ENCODE data around the gene NUCKS1. TPM values are rescaled to one million over a fixed set of nuclear protein-coding genes. Genes with fewer than 3 reads are reported as not detected.

The NUCKS1 gene
- total and polyA plus RNA-seq, 2 of the 8 experiments (the other 6 are each of a cell fraction or from before 2014, with no cell fraction given): 126 to 461 TPM

GRCh38 chr1:205797168-205797567 is 47.2 kb upstream of the NUCKS1 start (continued):
- TF ChIP-seq CTBP2 (IDR thresholded peaks at IDR 0.05; ENCODE audit: borderline replicate concordance, insufficient read depth, insufficient read length, low read length): no peak
- no peak for TF ChIP-seq KDM4A (IDR thresholded peaks at IDR 0.05; ENCODE audit: low read depth, low read length, severe bottlenecking)
- TF ChIP-seq BACH1 (IDR thresholded peaks at IDR 0.05; ENCODE audit: low read length): no peak

Data from H1 (cell line).